SK-N-SH treated with all-trans-retinoic acid at 6 μM for 48 hours (cell line): ENCODE measurements around the gene MAPK12.

Source experiments
- ARNTL ChIP-seq: fragments of 450-650 bp; formaldehyde crosslinking; IDR thresholded peaks from 2 replicates; pipeline ENCODE4 v1.5.0; 2020; ENCODE audit warnings: low read depth, mild to moderate bottlenecking, moderate library complexity, borderline replicate concordance
- BACH2 ChIP-seq: fragments of 250-450 bp; sonication (Bioruptor Pico); IDR thresholded peaks from 2 replicates; pipeline ENCODE4 v1.9.0; 2021; ENCODE audit warnings: mild to moderate bottlenecking, borderline replicate concordance
- CSDC2 ChIP-seq: fragments of 250-450 bp; sonication (Bioruptor Pico); IDR thresholded peaks from 2 replicates; pipeline ENCODE4 v1.5.0; 2020; ENCODE audit warnings: mild to moderate bottlenecking, moderate library complexity
- CSRNP3 ChIP-seq: fragments of 250-450 bp; sonication (Bioruptor Pico); IDR thresholded peaks from 2 replicates; pipeline ENCODE4 v1.5.1; 2021; ENCODE audit warnings: mild to moderate bottlenecking, moderate library complexity
- ESRRG ChIP-seq: fragments of 250-450 bp; sonication (Bioruptor Pico); IDR thresholded peaks from 2 replicates; pipeline ENCODE4 v1.6.1; 2021; ENCODE audit warnings: mild to moderate bottlenecking
- GLIS3 ChIP-seq: fragments of 250-450 bp; sonication (Bioruptor Pico); IDR thresholded peaks from 2 replicates; pipeline ENCODE4 v1.5.0; 2020; ENCODE audit warnings: mild to moderate bottlenecking, moderate library complexity
- PATZ1 ChIP-seq: fragments of 250-450 bp; sonication (Bioruptor Pico); IDR thresholded peaks from 2 replicates; pipeline ENCODE4 v1.8.0; 2020; ENCODE audit warnings: mild to moderate bottlenecking, moderate library complexity, borderline replicate concordance
- POU6F1 ChIP-seq: fragments of 250-450 bp; sonication (Bioruptor Pico); IDR thresholded peaks from 2 replicates; pipeline ENCODE4 v1.8.0; 2021; ENCODE audit warnings: low read depth, mild to moderate bottlenecking, moderate library complexity, borderline replicate concordance
- RARB ChIP-seq: fragments of 250-450 bp; sonication (Bioruptor Pico); IDR thresholded peaks from 2 replicates; pipeline ENCODE4 v1.8.0; 2021; ENCODE audit warnings: mild to moderate bottlenecking, moderate library complexity
- TCF4 ChIP-seq: fragments of 250-450 bp; sonication (Bioruptor Pico); IDR thresholded peaks from 2 replicates; pipeline ENCODE4 v1.8.0; 2021; ENCODE audit warnings: mild to moderate bottlenecking, moderate library complexity, borderline replicate concordance
- TOX ChIP-seq: fragments of 250-450 bp; sonication (Bioruptor Pico); IDR thresholded peaks from 2 replicates; pipeline ENCODE4 v1.8.0; 2021; ENCODE audit warnings: mild to moderate bottlenecking, moderate library complexity, borderline replicate concordance
- TSHZ2 ChIP-seq: fragments of 250-450 bp; sonication (Bioruptor Pico); IDR thresholded peaks from 2 replicates; pipeline ENCODE4 v1.5.0; 2020; ENCODE audit warnings: mild to moderate bottlenecking, moderate library complexity
- ZFP3 ChIP-seq: fragments of 250-450 bp; sonication (Bioruptor Pico); IDR thresholded peaks from 2 replicates; pipeline ENCODE4 v1.5.0; 2020; ENCODE audit warnings: mild to moderate bottlenecking, moderate library complexity
- ZNF70 ChIP-seq: fragments of 450-650 bp; formaldehyde crosslinking; IDR thresholded peaks from 2 replicates; pipeline ENCODE4 v1.5.0; 2020; ENCODE audit warnings: mild to moderate bottlenecking, moderate library complexity

- no peak for TF ChIP-seq ARNTL (CRISPR knock-in tag)
- TF ChIP-seq ZNF70 (CRISPR knock-in tag): no peak
- no peak for TF ChIP-seq TOX
- TF ChIP-seq PATZ1 (CRISPR knock-in tag): no peak
- TF ChIP-seq TCF4 (CRISPR knock-in tag): no peak
- no peak for TF ChIP-seq CSRNP3 (CRISPR knock-in tag)
- no peak for TF ChIP-seq POU6F1 (CRISPR knock-in tag)
- no peak for TF ChIP-seq RARB (CRISPR knock-in tag)
- TF ChIP-seq ESRRG: no peak
- TF ChIP-seq TSHZ2: no peak
- no peak for TF ChIP-seq GLIS3
- no peak for TF ChIP-seq ZFP3 (CRISPR knock-in tag)
- TF ChIP-seq BACH2: no peak
- no peak for TF ChIP-seq CSDC2
These were observed 2.2 kb downstream of the MAPK12 start for GRCh38 chr22:50259302-50259701.
